H1 (cell line): Measurements from ENCODE around the gene TNN. TPM values are rescaled to one million over a fixed set of nuclear protein-coding genes. Genes with fewer than 3 reads are reported as not detected.

Experiments
- CTCF ChIA-PET: fragments of 300-600 bp; sonication (Branson Sonifier 250); formaldehyde crosslinking; loops from one replicate; lab custom pipeline; 2021; ENCODE audit not compliant: partially characterized antibody; lab: Charles Lee
- POLR2A ChIA-PET: fragments of 300-600 bp; sonication (Branson Sonifier 250); formaldehyde crosslinking; loops from one replicate; lab custom pipeline; 2021; ENCODE audit warnings: inconsistent platforms; ENCODE audit not compliant: partially characterized antibody; lab: Charles Lee
- DNase-seq, 2 experiments: peaks; one replicate each; pipeline versions ENCODE4 v3.0.0 to v3.0.0-alpha.2; 2010 to 2022; ENCODE audit warnings: low spot score in 2 of 2, low read depth in 1 of 2, mixed read lengths in 1 of 2
- FAIRE-seq: peaks from 2 replicates; lab custom pipeline; 2011; peaks lifted over from hg19 to GRCh38; lab: Jason Lieb, UNC
- H2AFZ ChIP-seq: 2 replicates; pipeline ENCODE4 v1.8.1; 2012; ENCODE audit warnings: low read length, inconsistent platforms
- H2AK5ac ChIP-seq: 2 replicates; pipeline ENCODE4 v1.6.1; 2013; ENCODE audit warnings: low read depth, low read length
- H2BK120ac ChIP-seq: replicated peaks from 2 replicates; pipeline ENCODE3; 2013; ENCODE audit warnings: low read depth, low read length, inconsistent platforms
- H2BK12ac ChIP-seq: 2 replicates; pipeline ENCODE4 v1.6.1; 2013; ENCODE audit warnings: low read depth, low read length
- H2BK15ac ChIP-seq: 2 replicates; pipeline ENCODE4 v1.6.1; 2013; ENCODE audit warnings: low read length
- H2BK20ac ChIP-seq: 2 replicates; pipeline ENCODE4 v1.6.1; 2013; ENCODE audit warnings: low read length
- H2BK5ac ChIP-seq: 2 replicates; pipeline ENCODE4 v1.6.1; 2013; ENCODE audit warnings: low read depth, low read length
- H3K14ac ChIP-seq: 2 replicates; pipeline ENCODE4 v1.6.1; 2013; ENCODE audit warnings: inconsistent platforms; ENCODE audit not compliant: insufficient read length
- H3K18ac ChIP-seq: 2 replicates; pipeline ENCODE4 v1.6.1; 2013; ENCODE audit warnings: low read length; ENCODE audit errors: extremely low read depth
- H3K23ac ChIP-seq: 2 replicates; pipeline ENCODE4 v1.6.1; 2013; ENCODE audit warnings: inconsistent platforms; ENCODE audit not compliant: insufficient read length
- H3K23me2 ChIP-seq: 2 replicates; pipeline ENCODE4 v1.6.1; 2013; ENCODE audit warnings: low read depth, low read length
- H3K27ac ChIP-seq: 2 replicates; pipeline ENCODE4 v1.6.1; 2011; ENCODE audit warnings: low read depth, low read length, inconsistent platforms
- H3K27me3 ChIP-seq, 4 experiments: replicated peaks in 1 of 4; 1 replicate in 1 of 4; 2 replicates in 3 of 4; pipeline versions ENCODE4 v1.6.1 to v1.8.1; 2011 to 2013; ENCODE audit warnings: low read length in 3 of 4, mild to moderate bottlenecking in 3 of 4, inconsistent platforms in 2 of 4, mixed read lengths in 2 of 4, moderate library complexity in 1 of 4; ENCODE audit not compliant: control insufficient read depth in 3 of 4, insufficient read depth in 3 of 4; ENCODE audit errors: extremely low read depth in 1 of 4
- H3K36me3 ChIP-seq, 4 experiments: 2 replicates each; pipeline versions ENCODE4 v1.6.1 to v1.8.1; 2011 to 2013; ENCODE audit warnings: mild to moderate bottlenecking in 4 of 4, low read length in 3 of 4, moderate library complexity in 2 of 4, control low read depth in 1 of 4, inconsistent platforms in 1 of 4; ENCODE audit not compliant: insufficient read depth in 4 of 4, control insufficient read depth in 2 of 4
- H3K4ac ChIP-seq: replicated peaks from 2 replicates; pipeline ENCODE3; 2013; ENCODE audit warnings: low read length, low read depth, mixed read lengths, inconsistent platforms; ENCODE audit not compliant: insufficient read length
- H3K4me1 ChIP-seq, 4 experiments: replicated peaks in 1 of 4; 1 replicate in 1 of 4; 2 replicates in 3 of 4; pipeline versions ENCODE4 v1.6.1 to v1.8.1; 2011 to 2013; ENCODE audit warnings: low read length in 3 of 4, inconsistent platforms in 2 of 4, mixed read lengths in 1 of 4; ENCODE audit not compliant: insufficient read depth in 4 of 4, control insufficient read depth in 3 of 4
- H3K4me2 ChIP-seq, 2 experiments: 2 replicates each; pipeline versions ENCODE4 v1.6.1 to v1.8.1; 2011 to 2013; ENCODE audit warnings: low read depth in 2 of 2, low read length in 2 of 2, control low read depth in 1 of 2, inconsistent platforms in 1 of 2, mild to moderate bottlenecking in 1 of 2; ENCODE audit not compliant: insufficient read depth in 1 of 2
- H3K4me3 ChIP-seq, 4 experiments: fragments of 200-600, 300-600 bp in 1 of 4; sonication (generic), shearing (Covaris generic), sonication (Bioruptor Twin) in 1 of 4; 2 replicates each; pipeline versions ENCODE4 v1.5.1 to v1.8.1; 2011 to 2016; ENCODE audit warnings: low read length in 4 of 4, low read depth in 3 of 4, control low read depth in 2 of 4, inconsistent platforms in 2 of 4, mild to moderate bottlenecking in 2 of 4, mixed read lengths in 1 of 4, moderate library complexity in 1 of 4; ENCODE audit not compliant: insufficient read depth in 2 of 4; ENCODE audit errors: extremely low read depth in 1 of 4
- H3K56ac ChIP-seq: replicated peaks from 2 replicates; pipeline ENCODE3; 2013; ENCODE audit warnings: low read depth, mild to moderate bottlenecking, mixed read lengths, low read length, inconsistent platforms; ENCODE audit not compliant: insufficient read length
- H3K79me1 ChIP-seq: 2 replicates; pipeline ENCODE4 v1.6.1; 2013; ENCODE audit warnings: low read depth, low read length, control low read depth
- H3K79me2 ChIP-seq, 2 experiments: 2 replicates each; pipeline versions ENCODE4 v1.6.1 to v1.8.1; 2012 to 2013; ENCODE audit warnings: low read length in 2 of 2, mild to moderate bottlenecking in 2 of 2, inconsistent platforms in 1 of 2; ENCODE audit not compliant: insufficient read depth in 2 of 2, control insufficient read depth in 1 of 2
- H3K9ac ChIP-seq, 4 experiments: replicated peaks in 1 of 4; 1 replicate in 1 of 4; 2 replicates in 3 of 4; pipeline versions ENCODE4 v1.6.1 to v1.8.1; 2011 to 2013; ENCODE audit warnings: low read depth in 3 of 4, low read length in 3 of 4, control low read depth in 2 of 4, mild to moderate bottlenecking in 2 of 4, moderate library complexity in 2 of 4, inconsistent platforms in 1 of 4; ENCODE audit errors: extremely low read depth in 1 of 4
- H3K9me3 ChIP-seq, 2 experiments: 2 replicates each; pipeline versions ENCODE4 v1.6.1 to v1.8.1; 2012 to 2013; ENCODE audit warnings: mild to moderate bottlenecking in 2 of 2, moderate library complexity in 2 of 2, control low read depth in 1 of 2, inconsistent platforms in 1 of 2, low read depth in 1 of 2, low read length in 1 of 2, mixed read lengths in 1 of 2; ENCODE audit not compliant: insufficient read depth in 2 of 2
- H4K20me1 ChIP-seq, 2 experiments: replicated peaks in 1 of 2; 2 replicates each; pipeline versions ENCODE3 to v1.8.1; 2011 to 2013; ENCODE audit warnings: inconsistent platforms in 2 of 2, low read length in 2 of 2, mild to moderate bottlenecking in 1 of 2; ENCODE audit not compliant: insufficient read depth in 2 of 2, control insufficient read depth in 1 of 2
- H4K5ac ChIP-seq: 2 replicates; pipeline ENCODE4 v1.6.1; 2013; ENCODE audit warnings: low read length, low read depth, mixed read lengths, inconsistent platforms; ENCODE audit not compliant: insufficient read length
- H4K8ac ChIP-seq: 2 replicates; pipeline ENCODE4 v1.8.0; 2013; ENCODE audit warnings: mild to moderate bottlenecking, moderate library complexity, low read length, inconsistent platforms; ENCODE audit not compliant: insufficient read depth; ENCODE audit errors: extremely low read depth
- H4K91ac ChIP-seq: replicated peaks from 2 replicates; pipeline ENCODE3; 2013; ENCODE audit warnings: low read length, mixed read lengths, inconsistent platforms; ENCODE audit not compliant: insufficient read length
- EGR1 ChIP-seq: IDR thresholded peaks from 2 replicates; pipeline ENCODE4 v1.6.1; 2011; ENCODE audit warnings: low read depth, low read length, borderline replicate concordance
- JUN ChIP-seq: IDR thresholded peaks from 2 replicates; pipeline ENCODE4 v1.6.1; 2011; ENCODE audit warnings: low read depth, mild to moderate bottlenecking, improper control_type of control experiment, low read length
- KDM4A ChIP-seq: IDR thresholded peaks from one replicate; pipeline ENCODE4 v1.7.1; 2012; ENCODE audit warnings: low read depth, mild to moderate bottlenecking, moderate library complexity, low read length, inconsistent platforms; ENCODE audit not compliant: severe bottlenecking
- MAFK ChIP-seq: IDR thresholded peaks from 2 replicates; pipeline ENCODE4 v1.6.1; 2012; ENCODE audit warnings: low read depth, mild to moderate bottlenecking, improper control_type of control experiment, low read length
- TCF12 ChIP-seq: IDR thresholded peaks from 2 replicates; pipeline ENCODE4 v1.6.1; 2011; ENCODE audit warnings: low read depth, mild to moderate bottlenecking, low read length
- WGBS, 2 experiments: shearing (Covaris generic) in 1 of 2; methylation state at CpG; one replicate each; pipeline versions ENCODE4 v1.1.6 to v1.1.7; 2013 to 2015; ENCODE audit warnings: low lambda C conversion rate in 2 of 2, mixed read lengths in 2 of 2, inconsistent platforms in 1 of 2, low coverage in 1 of 2, missing lambda C conversion rate in 1 of 2; ENCODE audit not compliant: insufficient replicate concordance in 2 of 2, insufficient coverage in 1 of 2, insufficient read length in 1 of 2; ENCODE audit errors: extremely low coverage in 1 of 2, missing lambda C conversion rate in 1 of 2; 5-methylcytosine and 5-hydroxymethylcytosine counted together
- polyA plus RNA-seq, 7 experiments: library from polyadenylated mRNA; depleted of rRNA in 3 of 7; stranded (reverse) in 5 of 7; unstranded in 2 of 7; fragments of >200 nt in 5 of 7; fragments of 200-250 nt in 2 of 7; gene quantifications; 1 replicate in 5 of 7; 2 replicates in 1 of 7; 4 replicates in 1 of 7; pipeline versions ENCODE4 v1.2.1 to v1.2.3, GENCODE V29; 2011 to 2013; ENCODE audit warnings: missing spikeins in 2 of 7, mixed read lengths in 2 of 7
- total RNA-seq: library from RNA; stranded (reverse); fragmentation: NEBNext Ultra II Directional; extraction: Animal tissue kit (Norgen Biotek cat#: 25700); gene quantifications from 2 replicates; pipeline ENCODE4 v1.2.1, GENCODE V29; 2021
- TF ChIP-seq, protein P1 (sequence below), 3 experiments: IDR thresholded peaks; 1 replicate in 2 of 3; 2 replicates in 1 of 3; pipeline versions ENCODE4 v1.5.1 to v1.6.1; 2011; ENCODE audit warnings: low read length in 3 of 3, mild to moderate bottlenecking in 3 of 3, inconsistent platforms in 2 of 3, low read depth in 1 of 3, moderate library complexity in 1 of 3; ENCODE audit not compliant: insufficient read depth in 1 of 3; ENCODE audit errors: control extremely low read depth in 1 of 3

The TNN gene
- total and polyA plus RNA-seq, 2 of the 8 experiments (the other 6 are each of a cell fraction or from before 2014, with no cell fraction given) = 0.21 to 0.30 TPM

DNA sequence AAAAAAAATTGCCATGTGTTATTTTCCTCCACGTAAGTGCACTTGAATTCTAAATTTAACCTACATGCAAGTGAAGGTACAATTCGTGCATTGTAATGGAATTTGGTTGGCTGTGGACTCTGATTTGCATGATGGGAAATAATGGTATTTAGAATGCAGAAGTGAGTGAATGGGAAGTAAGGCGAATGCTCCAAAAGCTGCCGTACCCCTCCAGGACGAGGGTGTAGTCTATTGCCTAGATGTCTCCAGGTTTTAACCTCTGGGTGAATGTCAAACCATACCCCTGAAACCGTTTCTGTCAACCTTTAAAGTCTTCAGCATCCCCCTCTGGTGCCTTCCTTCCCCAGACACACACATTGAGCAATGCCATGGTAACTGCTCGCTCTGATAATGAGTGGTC, 80.4 kb downstream of the TNN start:
- no peak overlapping the region for H3K4me3 ChIP-seq
- H3K23me2 ChIP-seq = no peaks in the 10 kb centered on the region; the same call in 1 of the 2 replicates
- H3K27ac ChIP-seq = no peak overlapping the region
- no peak overlapping the region for H2BK120ac ChIP-seq
- peaks cover 0 to 6% (median 3%) of the 10 kb centered on the region in 4 experiments; a peak in 3 of 7 replicates for H3K4me1 ChIP-seq
- H3K79me2 ChIP-seq = no peaks in the 10 kb centered on the region
- no peak overlapping the region for H3K23ac ChIP-seq
- no peak overlapping the region for H2BK5ac ChIP-seq
- no peak overlapping the region for H4K8ac ChIP-seq
- H3K9me3 ChIP-seq = no peaks in the 10 kb centered on the region
- H3K27me3 ChIP-seq = peaks cover 0 to 2% (median 0%) of the 10 kb centered on the region in 4 experiments; a peak in 3 of 7 replicates
- no peak overlapping the region for H3K9ac ChIP-seq
- DNase-seq (no peak), FAIRE-seq (no peak)
- no peak overlapping the region for H2BK15ac ChIP-seq
- no peak overlapping the region for H2BK20ac ChIP-seq
- H2AK5ac ChIP-seq = no peak overlapping the region
- no peak overlapping the region for H2BK12ac ChIP-seq
- H4K5ac ChIP-seq = no peak overlapping the region
- no peaks in the 10 kb centered on the region for H3K79me1 ChIP-seq
- ChIA-PET CTCF (interaction anchor here (0.6 to 11.9 kb wide), 18 partner anchors 13 to 189 kb away, joined by 3 to 260 read pairs (median 5); no protein-coding TSS in a partner anchor), POLR2A (interaction anchor here (1.3 kb wide), 1 partner anchor 12 kb away, joined by 3 read pairs; no protein-coding TSS in a partner anchor)
- TF ChIP-seq TCF12 (no peak), JUN (no peak), EGR1 (no peak), KDM4A (no peak), MAFK (no peak)
- TF ChIP-seq, protein P1, sequence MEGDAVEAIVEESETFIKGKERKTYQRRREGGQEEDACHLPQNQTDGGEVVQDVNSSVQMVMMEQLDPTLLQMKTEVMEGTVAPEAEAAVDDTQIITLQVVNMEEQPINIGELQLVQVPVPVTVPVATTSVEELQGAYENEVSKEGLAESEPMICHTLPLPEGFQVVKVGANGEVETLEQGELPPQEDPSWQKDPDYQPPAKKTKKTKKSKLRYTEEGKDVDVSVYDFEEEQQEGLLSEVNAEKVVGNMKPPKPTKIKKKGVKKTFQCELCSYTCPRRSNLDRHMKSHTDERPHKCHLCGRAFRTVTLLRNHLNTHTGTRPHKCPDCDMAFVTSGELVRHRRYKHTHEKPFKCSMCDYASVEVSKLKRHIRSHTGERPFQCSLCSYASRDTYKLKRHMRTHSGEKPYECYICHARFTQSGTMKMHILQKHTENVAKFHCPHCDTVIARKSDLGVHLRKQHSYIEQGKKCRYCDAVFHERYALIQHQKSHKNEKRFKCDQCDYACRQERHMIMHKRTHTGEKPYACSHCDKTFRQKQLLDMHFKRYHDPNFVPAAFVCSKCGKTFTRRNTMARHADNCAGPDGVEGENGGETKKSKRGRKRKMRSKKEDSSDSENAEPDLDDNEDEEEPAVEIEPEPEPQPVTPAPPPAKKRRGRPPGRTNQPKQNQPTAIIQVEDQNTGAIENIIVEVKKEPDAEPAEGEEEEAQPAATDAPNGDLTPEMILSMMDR (IDR thresholded peaks at IDR 0.05; ENCODE audit: control extremely low read depth in 1 of 3, insufficient read depth in 1 of 3, low read depth in 1 of 3, low read length in 3 of 3) = no peak
- no peaks in the 10 kb centered on the region for H4K20me1 ChIP-seq
- H3K18ac ChIP-seq = no peak overlapping the region
- no peak overlapping the region for H3K4me2 ChIP-seq
- no peaks in the 10 kb centered on the region for H3K36me3 ChIP-seq
- H3K4ac ChIP-seq = no peak overlapping the region
- no peak overlapping the region for H4K91ac ChIP-seq
- H3K14ac ChIP-seq = no peak overlapping the region
- WGBS, 2 experiments = 82% methylated on average over 7 of the region's 7 CpGs; no CpG with 5 or more reads in 1 of the 2 experiments
- H2AFZ ChIP-seq = no peak overlapping the region
- H3K56ac ChIP-seq = no peak overlapping the region
